WTC11 (cell line): ENCODE results near the gene PTEN.

ENCODE experiments used
- ATF2 ChIP-seq: sonication (generic); formaldehyde crosslinking; IDR thresholded peaks from 2 replicates; pipeline ENCODE4 v1.8.1; 2022; ENCODE audit warnings: low read depth, missing genetic modification reagents, borderline replicate concordance
- CREB1 ChIP-seq: sonication (generic); formaldehyde crosslinking; IDR thresholded peaks from 2 replicates; pipeline ENCODE4 v1.8.0; 2023; ENCODE audit warnings: mild to moderate bottlenecking, missing genetic modification reagents
- CREM ChIP-seq: sonication (generic); formaldehyde crosslinking; IDR thresholded peaks from 2 replicates; pipeline ENCODE4 v1.8.1; 2022; ENCODE audit warnings: mild to moderate bottlenecking, missing genetic modification reagents, moderate library complexity
- CTCF ChIP-seq: fragments of 200-600 bp; IDR thresholded peaks from 2 replicates; pipeline ENCODE4 v1.8.0; 2022; ENCODE audit warnings: antibody characterized with exemption
- EMX1 ChIP-seq: fragments of 250-450 bp; sonication (Bioruptor Pico); IDR thresholded peaks from 2 replicates; pipeline ENCODE4 v1.8.0; 2021; ENCODE audit warnings: mild to moderate bottlenecking
- ESRRA ChIP-seq: sonication (generic); formaldehyde crosslinking; IDR thresholded peaks from 2 replicates; pipeline ENCODE4 v1.8.1; 2022; ENCODE audit warnings: mild to moderate bottlenecking, missing genetic modification reagents, borderline replicate concordance
- ETV6 ChIP-seq: sonication (generic); formaldehyde crosslinking; IDR thresholded peaks from 2 replicates; pipeline ENCODE4 v1.8.1; 2022; ENCODE audit warnings: mild to moderate bottlenecking, missing genetic modification reagents
- MAX ChIP-seq: sonication (generic); formaldehyde crosslinking; IDR thresholded peaks from 2 replicates; pipeline ENCODE4 v1.8.0; 2022; ENCODE audit warnings: mild to moderate bottlenecking, missing genetic modification reagents
- NFYB ChIP-seq: sonication (generic); formaldehyde crosslinking; conservative IDR thresholded peaks from 2 replicates; pipeline ENCODE4 v1.8.0; 2022; ENCODE audit warnings: low read depth, missing genetic modification reagents
- TCF7 ChIP-seq: sonication (generic); formaldehyde crosslinking; IDR thresholded peaks from 2 replicates; pipeline ENCODE4 v1.8.0; 2022; ENCODE audit warnings: mild to moderate bottlenecking, low read depth, missing genetic modification reagents, moderate library complexity
- USF2 ChIP-seq: sonication (generic); formaldehyde crosslinking; IDR thresholded peaks from 2 replicates; pipeline ENCODE4 v1.8.1; 2023; ENCODE audit warnings: mild to moderate bottlenecking, missing genetic modification reagents, moderate library complexity
- ZNF512 ChIP-seq: sonication (generic); formaldehyde crosslinking; IDR thresholded peaks from 2 replicates; pipeline ENCODE4 v1.8.1; 2022; ENCODE audit warnings: missing genetic modification reagents, borderline replicate concordance

- TF ChIP-seq CREB1 (CRISPR knock-in tag) (no peak), CTCF (no peak), ZNF512 (CRISPR knock-in tag) (no peak), EMX1 (CRISPR knock-in tag) (no peak), ATF2 (CRISPR knock-in tag) (no peak), MAX (CRISPR knock-in tag) (no peak), ETV6 (CRISPR knock-in tag) (no peak), NFYB (no peak), CREM (CRISPR knock-in tag) (no peak), ESRRA (CRISPR knock-in tag) (no peak), TCF7 (CRISPR knock-in tag) (no peak), USF2 (CRISPR knock-in tag) (no peak)
Measured at GRCh38 chr10:87991946-87992345, 128.5 kb downstream of the PTEN start.
